ENCODE measurements around the gene MAD2L1BP.
"Not testable (repeated sequence)": the region's sequence is repeated elsewhere in the genome, so short reads cannot be mapped to it uniquely, and the experiment has no call there.

The MAD2L1BP gene

DNA sequence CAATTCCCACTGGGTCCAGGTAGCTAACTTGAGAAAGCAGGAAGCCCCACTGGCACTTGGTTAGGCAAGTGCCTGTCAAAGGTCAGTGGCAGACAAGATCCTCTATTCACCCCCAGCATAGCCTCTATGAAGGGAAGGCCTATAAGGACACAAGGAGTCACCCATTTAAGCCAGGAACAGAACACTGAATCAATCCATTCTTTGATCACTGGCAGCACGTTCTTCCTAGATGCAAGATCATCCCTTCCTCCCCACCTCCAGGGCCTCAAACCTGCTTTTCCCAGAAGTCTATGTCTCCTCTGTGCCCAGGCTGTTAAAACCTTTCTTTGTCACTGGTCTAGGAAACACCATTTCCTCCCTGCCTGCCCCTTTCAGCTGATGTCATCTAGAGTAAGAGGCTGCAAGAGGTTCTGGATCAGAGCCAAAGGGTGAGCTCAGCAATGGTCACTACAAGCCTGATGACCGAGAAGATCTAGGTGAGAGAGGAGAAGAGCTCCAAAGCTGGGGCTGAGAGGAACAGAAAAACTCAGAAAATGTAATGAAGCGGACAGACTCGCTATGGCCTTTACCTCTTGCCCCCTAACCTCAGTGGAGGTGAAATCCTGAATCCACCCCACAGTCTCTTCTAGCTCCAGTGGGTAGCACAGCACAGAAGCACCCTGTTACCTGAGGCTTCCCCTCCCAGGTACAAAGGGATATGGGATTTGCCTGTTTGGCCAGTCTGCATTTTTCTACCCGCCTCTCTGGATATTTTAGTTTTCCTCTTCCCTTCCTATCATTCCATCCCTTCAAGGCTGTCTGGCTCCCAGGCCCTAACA is 8.4 kb upstream of the MAD2L1BP start:
- peak; percentile 52 for DNase-seq

DNA sequence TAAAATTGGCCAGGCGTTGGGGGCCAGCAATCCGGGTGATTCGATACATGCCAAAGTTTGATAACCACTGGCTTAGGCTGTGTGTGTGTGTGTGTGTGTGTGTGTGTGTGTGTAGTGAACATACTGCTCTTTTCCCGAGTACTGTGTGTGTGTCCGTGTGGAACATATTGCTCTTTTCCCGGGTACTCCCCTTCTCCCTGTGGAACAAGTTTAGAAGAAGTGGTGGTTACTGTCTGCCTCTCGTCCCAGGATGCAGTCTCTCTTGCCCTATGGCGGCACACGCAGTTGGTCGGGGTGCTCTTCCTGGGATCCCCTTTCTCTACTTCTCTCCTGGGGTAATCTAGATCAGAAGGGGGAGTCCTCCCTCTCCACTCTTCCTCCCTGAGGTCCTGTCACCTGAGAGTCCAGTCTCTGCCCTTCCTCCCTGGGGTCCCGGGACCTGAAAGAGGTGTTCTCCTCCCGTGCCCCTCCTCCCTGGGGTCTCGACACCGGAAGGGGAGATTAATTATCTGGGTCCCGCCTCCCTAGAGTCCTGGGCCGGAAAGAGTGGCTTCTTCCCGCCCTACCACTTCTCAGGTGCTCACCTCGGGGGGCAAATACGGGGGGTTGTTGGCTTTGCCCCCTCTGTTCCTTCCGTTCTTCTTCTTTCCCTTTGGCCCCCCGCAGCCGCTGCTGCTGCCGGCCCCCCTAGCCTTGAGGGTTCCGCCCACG is 7.1 kb upstream of the MAD2L1BP start:
- DNase-seq: no peak

DNA sequence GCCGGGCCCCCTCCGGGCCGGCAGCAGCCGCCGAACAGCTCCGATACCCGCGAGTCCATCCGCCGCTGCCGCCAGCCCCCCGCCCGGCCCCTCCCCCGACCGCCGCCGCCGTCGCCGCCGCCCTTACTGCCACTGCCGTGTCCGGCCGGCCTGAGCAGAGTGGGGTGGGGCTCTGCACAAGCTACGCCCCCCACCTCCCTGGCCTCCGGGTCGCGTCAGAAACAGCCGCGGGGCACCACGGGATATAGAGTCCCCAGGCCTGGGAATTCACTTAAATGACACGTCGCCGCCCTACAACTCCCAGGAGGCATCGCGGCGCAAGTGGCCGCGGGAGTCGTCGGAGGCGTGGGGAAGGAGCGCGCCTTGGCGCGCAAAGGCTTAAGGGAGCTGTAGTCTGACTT is 6.5 kb upstream of the MAD2L1BP start, which contains the start of gene GTPBP2:
TSS of gene GTPBP2 (minus strand) at position 161 of the 401 bp plus-strand sequence. CDS start at position 59, 102 bp downstream.
- peak; percentile 99 for DNase-seq

DNA sequence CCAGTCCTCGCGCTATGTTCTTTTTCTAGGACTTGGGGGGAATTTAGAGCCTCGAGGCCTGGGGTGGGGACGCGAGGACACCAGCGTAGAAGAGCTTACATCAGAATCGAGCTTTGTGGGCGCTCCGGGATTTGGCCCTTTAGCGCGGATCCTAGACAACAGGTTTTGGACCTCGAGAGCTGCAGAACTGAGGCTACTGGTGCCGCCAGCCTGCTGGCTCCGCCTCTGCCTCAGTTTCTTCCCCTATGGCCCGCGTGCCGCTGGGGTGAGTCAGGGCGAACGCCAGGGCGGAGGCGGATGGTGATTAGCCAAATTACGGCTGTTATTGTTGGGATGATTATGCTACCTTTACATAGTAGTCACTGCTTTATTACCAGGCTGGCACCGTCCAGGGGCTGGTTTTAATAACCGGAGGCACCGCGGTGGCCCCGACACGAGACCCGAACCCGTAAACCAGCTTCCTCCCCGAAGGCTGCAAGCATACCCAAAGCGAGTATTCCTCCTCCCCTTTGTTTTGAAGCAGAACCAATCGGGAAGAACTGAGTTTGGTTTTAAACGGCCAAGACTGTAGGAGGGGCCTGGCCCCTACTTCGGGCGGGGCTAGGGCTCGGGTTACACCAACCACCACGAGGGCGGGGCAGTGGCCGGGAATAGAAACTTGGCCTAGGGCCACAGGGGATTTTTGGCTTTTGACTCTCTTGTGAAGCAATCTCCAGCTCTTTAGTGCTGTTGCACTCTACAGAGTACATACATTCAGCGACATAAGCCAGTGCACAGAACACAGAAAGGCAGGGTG is 5.9 kb upstream of the MAD2L1BP start:
- DNase-seq: peak; percentile 94

DNA sequence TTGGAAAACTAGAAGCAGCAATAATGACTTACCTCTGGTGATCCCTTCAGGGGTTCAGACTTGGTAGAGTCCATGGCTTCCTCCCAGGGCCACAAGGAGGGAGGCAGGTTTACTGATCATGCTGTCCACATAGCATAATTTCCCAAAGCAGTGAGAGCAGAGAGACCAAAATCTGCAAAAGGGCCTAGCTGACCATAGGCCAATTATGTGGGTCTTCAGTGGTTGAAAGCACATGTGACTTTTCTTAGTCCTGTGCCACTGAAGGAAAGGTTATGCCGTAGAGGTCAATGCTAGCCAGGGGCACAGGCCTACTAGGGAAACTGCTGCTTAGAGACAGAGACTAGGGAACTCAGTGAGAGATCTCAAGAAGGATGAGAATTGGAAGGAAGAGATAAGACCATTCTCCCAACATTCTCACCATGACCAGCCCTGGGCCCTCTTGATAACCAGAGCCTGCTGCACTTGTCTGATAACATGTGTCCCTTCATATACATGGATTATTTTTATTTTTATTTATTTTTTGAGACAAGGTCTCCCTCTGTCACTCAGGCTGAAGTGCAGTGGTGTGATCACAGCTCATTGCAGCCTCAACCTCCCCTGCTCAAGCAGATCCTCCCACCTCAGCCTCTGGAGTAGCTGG is 4.5 kb upstream of the MAD2L1BP start:
- no peak for DNase-seq

DNA sequence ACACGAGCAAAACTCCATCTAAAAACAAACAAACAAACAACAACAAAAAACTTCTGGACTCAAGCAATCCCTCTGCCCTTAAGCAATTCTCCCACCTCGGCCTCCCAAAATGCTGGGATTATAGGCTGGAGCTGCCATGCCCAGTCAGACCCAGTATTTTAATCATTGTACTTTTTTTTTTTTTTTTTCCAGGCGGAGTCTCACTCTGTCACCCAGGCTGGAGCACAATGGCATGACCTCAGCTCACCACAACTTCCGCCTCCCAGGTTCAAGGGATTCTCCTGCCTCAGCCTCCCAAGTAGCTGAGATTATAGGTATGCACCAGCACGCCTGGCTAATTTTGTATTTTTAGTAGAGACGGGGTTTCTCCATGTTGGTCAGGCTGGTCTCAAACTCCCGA is 2.6 kb upstream of the MAD2L1BP start:
- not testable (repeated sequence) for DNase-seq

DNA sequence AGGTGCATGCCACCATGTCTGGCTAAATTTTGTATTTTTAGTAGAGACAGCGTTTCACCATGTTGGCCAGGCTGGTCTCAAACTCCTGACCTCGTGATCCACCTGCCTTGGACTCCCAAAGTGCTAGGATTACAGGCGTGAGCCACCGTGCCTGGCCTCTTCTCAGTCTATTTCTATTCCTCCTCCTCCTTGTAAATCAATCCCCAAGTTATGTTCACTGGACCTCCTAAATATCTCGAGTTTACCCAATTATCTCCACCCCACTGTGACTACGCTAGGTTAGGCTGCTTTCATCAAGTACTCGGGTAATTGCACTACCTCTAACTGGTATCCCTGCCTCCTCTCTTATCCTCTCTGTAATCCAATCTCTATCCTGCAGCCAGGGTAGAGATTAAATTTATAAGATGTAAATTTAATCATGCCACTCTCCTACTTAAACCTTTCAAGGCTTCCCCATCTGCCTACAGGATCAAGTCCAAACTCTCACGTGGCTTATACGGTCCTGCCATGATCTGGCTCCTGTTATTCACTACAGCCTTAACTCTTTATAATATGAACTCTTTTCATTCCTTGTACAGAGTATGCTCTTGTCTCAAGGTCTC is 837 bp upstream of the MAD2L1BP start:
- no peak for DNase-seq

DNA sequence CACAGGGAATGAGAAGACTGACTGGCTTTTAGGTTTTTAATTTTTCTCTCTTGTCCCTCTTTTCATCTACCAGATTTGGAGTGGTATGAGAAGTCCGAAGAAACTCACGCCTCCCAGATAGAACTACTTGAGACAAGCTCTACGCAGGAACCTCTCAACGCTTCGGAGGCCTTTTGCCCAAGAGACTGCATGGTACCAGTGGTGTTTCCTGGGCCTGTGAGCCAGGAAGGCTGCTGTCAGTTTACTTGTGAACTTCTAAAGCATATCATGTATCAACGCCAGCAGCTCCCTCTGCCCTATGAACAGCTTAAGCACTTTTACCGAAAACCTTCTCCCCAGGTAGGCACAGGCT is 644 bp downstream of the MAD2L1BP start:
- DNase-seq: no peak

DNA sequence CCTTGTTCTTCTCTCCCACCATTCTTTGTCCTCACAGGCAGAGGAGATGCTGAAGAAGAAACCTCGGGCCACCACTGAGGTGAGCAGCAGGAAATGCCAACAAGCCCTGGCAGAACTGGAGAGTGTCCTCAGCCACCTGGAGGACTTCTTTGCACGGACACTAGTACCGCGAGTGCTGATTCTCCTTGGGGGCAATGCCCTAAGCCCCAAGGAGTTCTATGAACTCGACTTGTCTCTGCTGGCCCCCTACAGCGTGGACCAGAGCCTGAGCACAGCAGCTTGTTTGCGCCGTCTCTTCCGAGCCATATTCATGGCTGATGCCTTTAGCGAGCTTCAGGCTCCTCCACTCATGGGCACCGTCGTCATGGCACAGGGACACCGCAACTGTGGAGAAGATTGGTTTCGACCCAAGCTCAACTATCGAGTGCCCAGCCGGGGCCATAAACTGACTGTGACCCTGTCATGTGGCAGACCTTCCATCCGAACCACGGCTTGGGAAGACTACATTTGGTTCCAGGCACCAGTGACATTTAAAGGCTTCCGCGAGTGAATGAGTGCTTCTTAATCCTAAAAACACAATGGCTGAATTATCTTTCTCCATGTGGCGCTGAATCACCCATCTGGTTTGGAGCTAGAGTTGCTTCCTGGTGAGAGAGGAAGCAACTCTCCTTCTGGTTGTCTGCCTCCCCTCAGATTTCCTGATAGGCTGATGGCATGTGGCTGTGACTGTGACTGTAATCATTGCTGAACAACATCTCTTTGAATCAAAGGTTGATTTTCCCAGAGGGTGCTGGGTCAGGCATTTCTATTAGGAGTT is 4.6 kb downstream of the MAD2L1BP start:
- no peak for DNase-seq

DNA sequence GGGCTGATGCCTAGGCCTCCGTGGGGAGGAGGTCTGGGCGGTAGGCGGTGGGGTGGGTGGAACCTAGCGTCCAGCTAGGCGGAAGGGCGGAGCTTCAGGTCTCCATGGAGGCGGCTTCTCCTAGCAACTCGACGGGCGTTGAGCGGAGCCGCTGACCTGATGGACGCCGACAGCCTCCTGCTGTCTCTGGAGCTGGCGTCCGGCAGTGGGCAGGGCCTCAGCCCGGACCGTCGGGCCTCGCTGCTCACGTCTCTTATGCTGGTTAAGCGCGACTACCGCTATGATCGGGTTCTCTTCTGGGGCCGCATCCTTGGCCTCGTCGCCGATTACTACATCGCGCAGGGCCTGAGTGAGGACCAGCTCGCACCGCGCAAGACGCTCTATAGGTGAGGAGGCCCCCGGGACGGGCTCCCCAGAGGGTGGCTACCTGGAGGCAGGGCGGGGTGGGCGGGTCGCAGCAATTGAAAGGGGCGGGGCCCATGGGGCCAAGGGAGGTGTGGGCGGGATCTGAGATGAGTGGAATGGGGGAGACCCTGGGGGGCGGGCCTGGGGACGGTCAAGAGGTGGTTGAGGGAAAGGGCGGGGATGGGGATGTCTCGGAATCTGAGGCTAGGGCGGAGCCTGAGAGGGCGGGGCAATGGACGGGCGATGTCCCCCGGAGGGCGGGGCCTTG is 9.4 kb downstream of the MAD2L1BP start, which contains the start of gene RSPH9:
TSS of gene RSPH9 (plus strand) at position 97 of the 673 bp plus-strand sequence. CDS start at position 160, 63 bp downstream.
- peak; percentile 19 for DNase-seq

DNA sequence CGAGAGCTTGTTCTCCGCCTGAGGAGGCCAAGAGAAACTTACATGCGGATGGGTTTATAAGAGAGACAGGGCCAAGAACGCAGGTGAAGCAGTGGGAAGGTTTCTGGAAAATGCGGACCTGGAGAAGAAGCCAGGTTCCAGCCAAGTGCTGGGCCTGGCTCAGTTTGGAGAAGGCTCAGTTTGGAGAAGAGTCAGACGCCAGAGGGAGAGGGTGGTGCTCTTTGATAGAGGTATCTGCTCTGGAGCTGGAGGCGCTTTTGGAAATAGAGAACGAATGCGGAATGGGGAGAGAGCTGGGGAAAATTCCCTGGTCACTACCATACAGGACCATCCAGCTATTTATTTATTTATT is 9.9 kb downstream of the MAD2L1BP start:
- DNase-seq: no peak

DNA sequence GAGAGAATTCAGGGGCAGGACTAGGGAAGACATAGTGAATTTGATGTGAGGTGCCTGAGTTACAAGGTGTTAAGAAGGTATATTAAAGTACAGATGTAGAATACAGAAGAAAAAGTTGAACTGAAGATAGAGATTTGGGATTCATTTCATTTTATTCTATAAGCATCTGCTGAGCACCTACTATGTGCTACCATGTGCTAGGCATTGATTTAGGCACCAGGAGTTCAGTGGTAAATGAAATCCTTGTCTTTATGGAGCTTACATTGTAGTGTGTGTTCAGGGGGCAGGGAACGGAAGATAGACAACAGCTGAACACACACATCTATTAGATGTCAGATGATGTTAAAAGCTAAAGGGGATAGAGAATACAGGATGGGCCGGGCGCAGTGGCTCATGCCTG is 12.0 kb downstream of the MAD2L1BP start:
- no peak for DNase-seq

DNA sequence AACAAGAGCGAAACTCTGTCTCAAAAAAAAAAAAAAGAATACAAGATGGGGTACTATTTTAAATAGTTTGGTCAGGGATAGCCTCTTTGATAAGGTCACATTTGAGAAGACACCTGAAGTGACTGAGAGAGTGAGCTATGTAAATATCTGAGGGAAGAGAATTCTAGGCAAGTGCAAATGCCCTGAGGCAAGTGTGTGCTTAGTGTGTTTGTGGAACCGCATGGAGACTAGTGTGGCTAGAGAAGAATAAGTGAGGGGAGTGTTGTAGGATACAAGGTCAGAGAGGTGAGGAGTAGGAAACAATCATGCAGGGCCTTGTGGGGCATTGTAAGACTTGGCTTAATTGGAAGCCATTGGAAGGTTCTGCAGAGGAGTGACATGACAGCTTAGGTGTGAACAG is 12.6 kb downstream of the MAD2L1BP start:
- no peak for DNase-seq

DNA sequence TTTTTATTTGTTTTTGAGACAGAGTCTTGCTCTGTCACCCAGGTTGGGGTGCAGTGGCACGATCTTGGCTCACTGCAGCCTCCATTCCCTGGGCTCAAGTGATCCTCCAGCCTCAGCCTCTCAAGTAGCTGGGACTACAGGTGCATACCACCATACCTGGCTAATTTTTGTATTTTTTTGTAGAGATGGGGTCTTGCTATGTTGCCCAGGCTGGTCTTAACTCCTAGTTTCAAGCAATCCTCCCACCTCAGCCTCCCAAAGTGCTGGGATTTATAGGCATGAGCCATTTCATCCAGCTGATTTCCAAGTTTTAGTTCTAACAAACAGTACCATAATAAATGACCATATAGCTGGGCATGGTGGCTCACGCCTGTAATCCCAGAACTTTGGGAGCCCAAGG is 17.2 kb downstream of the MAD2L1BP start:
- DNase-seq: not testable (repeated sequence)

DNA sequence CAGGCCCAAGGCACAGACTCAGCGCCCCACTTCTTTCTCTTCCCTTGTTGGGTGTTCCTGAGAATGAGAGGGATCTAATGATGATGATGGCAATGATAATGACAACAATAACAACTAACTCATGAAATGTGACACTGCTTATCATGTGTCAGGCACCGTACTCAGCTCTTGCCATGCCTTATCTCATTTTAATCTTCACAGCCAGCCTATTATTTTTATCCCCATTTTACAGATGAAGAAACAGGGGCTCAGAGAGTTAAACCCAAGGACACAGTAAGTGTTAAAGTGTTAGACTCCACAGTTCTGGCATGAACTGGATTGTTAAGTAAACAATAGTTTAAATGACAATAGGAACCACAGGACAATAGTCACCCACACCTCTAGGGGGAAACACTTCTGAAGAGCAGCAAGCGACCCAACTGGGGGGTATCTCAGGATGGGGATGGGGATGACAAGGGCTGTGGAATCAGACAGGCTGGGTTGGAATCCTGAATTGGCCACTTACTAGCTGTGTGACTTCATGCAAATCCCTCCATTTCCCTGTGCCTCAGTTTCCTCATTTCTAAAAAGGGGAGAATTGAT is 21.7 kb downstream of the MAD2L1BP start:
- DNase-seq: no peak

DNA sequence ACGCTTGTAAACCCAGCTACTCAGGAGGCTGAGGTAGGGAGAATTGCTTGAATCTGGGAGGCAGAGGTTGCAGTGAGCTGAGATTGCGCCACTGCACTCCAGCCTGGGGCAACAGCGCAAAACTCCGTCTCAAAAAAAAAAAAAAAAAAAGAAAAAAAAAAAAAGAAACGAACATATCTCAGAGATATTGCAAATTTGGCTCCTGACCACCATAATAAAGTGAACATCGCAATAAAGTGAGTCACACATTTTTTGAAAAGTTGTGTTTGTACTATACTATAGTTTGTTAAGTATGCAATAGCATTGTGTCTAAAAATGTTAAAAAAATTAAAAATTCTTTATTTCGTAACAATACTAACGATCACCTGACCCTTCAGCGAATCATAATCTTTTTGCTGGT is 22.5 kb downstream of the MAD2L1BP start:
- DNase-seq: no peak

DNA sequence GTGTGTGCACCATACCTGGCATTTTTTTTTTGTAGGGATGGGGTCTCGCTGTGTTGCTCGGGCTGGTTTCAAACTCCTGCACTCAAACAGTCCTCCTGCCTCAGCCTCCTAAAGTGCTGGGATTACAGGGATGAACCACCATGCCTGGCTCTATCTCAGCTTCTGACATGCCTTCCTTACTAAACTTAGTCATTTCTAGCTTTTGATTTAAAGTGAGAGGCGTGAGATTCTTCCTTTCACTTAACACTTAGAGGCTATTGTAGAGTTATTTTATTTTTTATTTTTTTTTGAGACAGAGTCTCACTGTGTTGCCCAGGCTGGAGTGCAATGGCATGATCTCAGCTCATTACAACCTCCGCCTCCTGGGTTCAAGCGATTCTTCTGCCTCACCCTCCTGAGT is 27.3 kb downstream of the MAD2L1BP start:
- not testable (repeated sequence) for DNase-seq

DNA sequence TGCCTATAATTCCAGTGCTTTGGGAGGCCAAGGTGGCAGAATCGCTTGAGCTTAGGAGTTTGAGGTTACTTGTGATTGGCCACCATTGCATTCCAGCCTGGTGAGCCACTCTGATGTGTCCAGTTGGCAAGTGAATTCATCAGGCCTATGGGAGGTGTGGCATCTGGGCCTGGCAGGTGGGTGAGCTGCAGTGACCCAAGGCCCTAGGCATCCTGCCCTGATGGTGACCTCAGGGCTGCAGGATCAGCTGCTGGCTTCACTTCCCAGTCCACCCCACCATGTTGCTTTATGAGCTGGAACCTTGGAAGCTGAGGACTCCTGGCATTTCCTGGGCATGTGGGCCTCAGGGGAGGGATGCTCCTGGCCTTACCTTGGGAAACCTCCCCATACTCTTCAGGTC is 29.7 kb downstream of the MAD2L1BP start:
- DNase-seq: no peak

DNA sequence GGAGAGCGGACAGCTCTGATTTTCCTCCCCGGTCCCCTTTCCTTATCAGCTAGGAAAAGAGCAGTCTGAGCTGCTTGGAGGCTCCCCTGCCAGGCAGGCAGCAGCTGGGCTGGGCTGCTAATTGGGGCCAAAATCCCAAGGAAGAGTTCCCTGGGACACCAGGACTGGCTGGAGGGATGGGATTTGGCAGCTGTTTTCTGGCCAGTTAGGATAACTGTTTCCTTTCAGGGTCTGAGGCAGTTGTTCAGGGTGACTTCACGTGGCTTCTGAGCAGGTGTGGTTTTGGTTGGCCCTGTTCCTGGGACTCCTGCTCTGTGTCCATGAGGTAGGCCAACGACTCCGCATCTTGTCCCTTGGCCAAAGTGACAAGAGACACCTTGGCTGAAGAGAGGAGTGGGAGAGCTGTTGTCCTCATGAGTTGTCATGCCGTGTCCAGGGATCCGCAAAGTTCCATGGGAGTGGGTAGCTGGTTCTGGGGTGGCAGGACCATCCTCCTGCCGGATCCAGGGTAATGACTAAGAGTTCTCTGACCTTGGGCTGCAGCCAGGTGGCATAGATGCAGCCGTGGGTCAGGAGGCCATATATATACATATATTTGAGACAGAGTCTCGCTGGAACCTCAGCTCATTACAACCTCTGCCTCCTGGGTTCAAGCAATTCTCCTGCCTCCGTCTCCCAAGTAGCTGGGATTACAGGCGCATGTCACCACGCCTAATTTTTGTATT is 30.7 kb downstream of the MAD2L1BP start:
- DNase-seq: no peak
